CMK (cell line): ENCODE measurements around the gene APOBEC4.

ENCODE experiments used
- DNase-seq: peaks from one replicate; pipeline ENCODE4 v3.0.0-alpha.2; 2010; ENCODE audit warnings: low read depth

The APOBEC4 gene

DNA sequence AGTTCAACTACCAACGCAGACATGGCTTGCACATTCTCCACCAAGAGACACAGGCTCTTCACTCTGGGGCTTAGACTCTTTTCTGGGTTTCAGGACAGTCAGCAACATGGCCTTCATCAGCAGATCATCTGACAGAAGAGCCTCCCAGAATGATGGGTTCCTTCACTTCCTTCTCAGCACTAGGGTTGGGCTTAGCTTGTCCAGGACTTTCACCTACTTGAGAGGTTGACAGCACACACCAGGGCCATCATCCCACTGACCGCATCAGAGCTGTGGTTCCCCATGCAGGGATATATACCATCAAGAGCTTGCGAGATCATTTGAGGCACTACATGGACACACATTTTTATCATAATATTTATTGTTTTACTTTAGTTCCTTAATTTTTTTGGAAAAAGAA lies 52.5 kb downstream of the APOBEC4 start:
- no peak for DNase-seq

- DNase-seq = no peak
Measured at GRCh38 chr1:183600136-183600535, 53.0 kb downstream of the APOBEC4 start.

- DNase-seq = no peak
Measured at GRCh38 chr1:183598386-183598785, 54.7 kb downstream of the APOBEC4 start.

- no peak for DNase-seq
Measured at GRCh38 chr1:183597656-183598347, 55.3 kb downstream of the APOBEC4 start.

DNA sequence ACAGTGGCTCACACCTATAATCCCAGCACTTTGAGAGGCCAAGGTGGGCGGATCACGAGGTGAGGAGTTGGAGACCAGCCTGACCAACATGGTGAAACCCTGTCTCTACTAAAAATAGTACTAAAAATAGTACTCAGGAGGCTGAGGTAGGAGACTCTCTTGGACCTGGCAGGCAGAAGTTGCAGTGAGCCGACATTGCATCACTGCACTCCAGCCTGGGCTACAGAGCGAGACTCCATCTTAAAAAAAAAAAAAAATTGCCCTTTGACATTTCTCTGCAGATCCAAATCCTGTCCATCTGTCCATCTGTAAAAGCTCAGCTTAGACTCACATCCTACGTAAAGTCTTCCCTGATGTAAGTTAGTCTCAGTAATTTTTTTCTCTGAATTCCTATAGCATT lies 56.6 kb downstream of the APOBEC4 start:
- no peak for DNase-seq
